ENCODE data around the gene GAA. TPM values are rescaled to one million over a fixed set of nuclear protein-coding genes. Genes with fewer than 3 reads are reported as not detected.

Gene GAA
- total RNA-seq, 1 experiment from 2014 or later, result 131 TPM

- H3K27me3 ChIP-seq (ENCODE audit: insufficient read depth, low read length), result no peaks in the 10 kb centered on the region
- TF ChIP-seq JUND (IDR thresholded peaks at IDR 0.05) (no peak), REST (IDR thresholded peaks at IDR 0.05; ENCODE audit: low read depth) (no peak), MAX (IDR thresholded peaks at IDR 0.05) (no peak), TCF7L2 (IDR thresholded peaks at IDR 0.05; ENCODE audit: borderline replicate concordance, extremely low read depth, insufficient read depth, insufficient read length) (no peak), SIN3A (IDR thresholded peaks at IDR 0.05; ENCODE audit: low read depth) (no peak), CBX3 (IDR thresholded peaks at IDR 0.05; ENCODE audit: low read depth) (no peak), EGR1 (IDR thresholded peaks at IDR 0.05; ENCODE audit: low read depth) (no peak), RAD21 (IDR thresholded peaks at IDR 0.05; ENCODE audit: low read depth) (no peak)
- TF ChIP-seq, protein P1, sequence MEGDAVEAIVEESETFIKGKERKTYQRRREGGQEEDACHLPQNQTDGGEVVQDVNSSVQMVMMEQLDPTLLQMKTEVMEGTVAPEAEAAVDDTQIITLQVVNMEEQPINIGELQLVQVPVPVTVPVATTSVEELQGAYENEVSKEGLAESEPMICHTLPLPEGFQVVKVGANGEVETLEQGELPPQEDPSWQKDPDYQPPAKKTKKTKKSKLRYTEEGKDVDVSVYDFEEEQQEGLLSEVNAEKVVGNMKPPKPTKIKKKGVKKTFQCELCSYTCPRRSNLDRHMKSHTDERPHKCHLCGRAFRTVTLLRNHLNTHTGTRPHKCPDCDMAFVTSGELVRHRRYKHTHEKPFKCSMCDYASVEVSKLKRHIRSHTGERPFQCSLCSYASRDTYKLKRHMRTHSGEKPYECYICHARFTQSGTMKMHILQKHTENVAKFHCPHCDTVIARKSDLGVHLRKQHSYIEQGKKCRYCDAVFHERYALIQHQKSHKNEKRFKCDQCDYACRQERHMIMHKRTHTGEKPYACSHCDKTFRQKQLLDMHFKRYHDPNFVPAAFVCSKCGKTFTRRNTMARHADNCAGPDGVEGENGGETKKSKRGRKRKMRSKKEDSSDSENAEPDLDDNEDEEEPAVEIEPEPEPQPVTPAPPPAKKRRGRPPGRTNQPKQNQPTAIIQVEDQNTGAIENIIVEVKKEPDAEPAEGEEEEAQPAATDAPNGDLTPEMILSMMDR (IDR thresholded peaks at IDR 0.05 in 2 of 3, conservative IDR thresholded peaks at IDR 0.05 in 1 of 3; ENCODE audit: borderline replicate concordance in 1 of 3, insufficient read depth in 1 of 3, low read depth in 2 of 3, low read length in 2 of 3), result no peak
Measured at GRCh38 chr17:80095844-80096475, 5.4 kb upstream of the GAA start.

More at GRCh38 chr17:80095844-80096475, 5.4 kb upstream of the GAA start:
- H3K9me2 ChIP-seq (ENCODE audit: insufficient read depth), result no peaks in the 10 kb centered on the region
- intact Hi-C loops (cut with micrococcal nuclease), result no loop called here
- no peak overlapping the region for H3K4me2 ChIP-seq (ENCODE audit: low read length)
- no peak overlapping the region for H3K4me3 ChIP-seq (replicated peaks in 1 of 2; ENCODE audit: low read depth in 1 of 2, low read length in 2 of 2)
- ChIA-PET RAD21 (ENCODE audit: low non-redundant PET in 1 of 2, low total read pairs in 2 of 2, uncharacterized antibody in 2 of 2, unreplicated experiment in 2 of 2) (no interaction called here), POLR2A (no interaction called here), CTCF (no interaction called here)
- H3K9ac ChIP-seq (ENCODE audit: low read length), result no peak overlapping the region
- ATAC-seq (no peak), DNase-seq (ENCODE audit: low read depth, low spot score) (no peak)
- H3K4me1 ChIP-seq (ENCODE audit: control insufficient read depth in 1 of 2, insufficient read depth in 2 of 2, low read length in 2 of 2), result peaks cover 5 to 12% of the 10 kb centered on the region in 2 experiments
- no peak overlapping the region for H3K27ac ChIP-seq (ENCODE audit: low read depth, low read length)
- no peaks in the 10 kb centered on the region for H4K20me1 ChIP-seq (ENCODE audit: insufficient read depth)
- H3K9me3 ChIP-seq (ENCODE audit: control insufficient read depth in 1 of 2, insufficient read depth in 1 of 2, low read depth in 1 of 2, low read length in 2 of 2), result no peaks in the 10 kb centered on the region
- no peak overlapping the region for H2AFZ ChIP-seq (ENCODE audit: low read depth, low read length, poor library complexity, severe bottlenecking)
- no peaks in the 10 kb centered on the region for H3K79me2 ChIP-seq (ENCODE audit: insufficient read depth, low read length)
- BruUV-seq (replicated peaks), result no TSS peak
- H3K36me3 ChIP-seq (ENCODE audit: control insufficient read depth in 1 of 2, insufficient read depth in 2 of 2, low read length in 2 of 2), result no peaks in the 10 kb centered on the region

Data from HCT116 (cell line).